Heart right ventricle (tissue), 16 donors: Measurements from ENCODE around the gene GLIPR1L1. TPM values are rescaled to one million over a fixed set of nuclear protein-coding genes. Genes with fewer than 3 reads are reported as not detected.
A peak's percentile ranks its signal among the peaks of the same experiment; 100 is the strongest.

Experiments
- ATAC-seq, 8 donors: fragments of 200-7000 bp; cut with Tn5 transposase; one replicate each; pipeline ENCODE4 v1.9.1; 2020; ENCODE audit warnings: mild to moderate bottlenecking in 8 of 8, moderate library complexity in 8 of 8, moderate number of reproducible peaks in 1 of 8
- DNase-seq, 2 donors: peaks; one replicate each; pipeline ENCODE4 v3.0.0-alpha.2; 2020
- H3K27ac ChIP-seq, 10 donors: fragments of 200-600 bp; sonication (generic) in 2 of 10; one replicate each; pipeline versions ENCODE4 v1.5.0 to v1.8.0; 2020 to 2022; ENCODE audit warnings: mild to moderate bottlenecking in 3 of 10
- H3K27me3 ChIP-seq, 7 donors: fragments of 200-600 bp; one replicate each; pipeline ENCODE4 v1.8.0; 2021 to 2022; ENCODE audit warnings: mild to moderate bottlenecking in 2 of 7
- H3K36me3 ChIP-seq, 9 donors: fragments of 200-600 bp; sonication (generic) in 1 of 9; one replicate each; pipeline versions ENCODE4 v1.5.0 to v1.8.0; 2020 to 2022; ENCODE audit warnings: mild to moderate bottlenecking in 2 of 9
- H3K4me1 ChIP-seq, 9 donors: fragments of 200-600 bp; sonication (generic) in 1 of 9; one replicate each; pipeline versions ENCODE4 v1.5.0 to v1.8.0; 2020 to 2022; ENCODE audit warnings: mild to moderate bottlenecking in 4 of 9
- H3K4me3 ChIP-seq, 10 donors: fragments of 200-600 bp; sonication (generic) in 2 of 10; one replicate each; pipeline versions ENCODE4 v1.5.0 to v1.8.0; 2020 to 2022; ENCODE audit warnings: mild to moderate bottlenecking in 7 of 10, moderate library complexity in 2 of 10
- H3K9me3 ChIP-seq, 11 donors: fragments of 200-600 bp in 10 of 11; sonication (generic) in 2 of 11; one replicate each; pipeline versions ENCODE4 v1.5.0 to v1.8.0; 2013 to 2022; ENCODE audit warnings: mild to moderate bottlenecking in 2 of 11, control low read depth in 1 of 11, moderate library complexity in 1 of 11
- WGBS, 2 donors: extraction: QIAGEN DNeasy Blood & Tissue Kit; methylation state at CpG; one replicate each; pipeline ENCODE4 v1.1.7; 2013; ENCODE audit warnings: inconsistent platforms in 1 of 2; 5-methylcytosine and 5-hydroxymethylcytosine counted together
- intact Hi-C, 10 donors: fragments of 100-400 bp; cut with DNase I; formaldehyde crosslinking; loops; one replicate each; pipeline versions ENCODE4 v1.11.1 to v1.14.2; 2022
- polyA plus RNA-seq, 2 donors: library from polyadenylated mRNA; stranded (reverse); fragments of 200-250 nt; gene quantifications; one replicate each; pipeline ENCODE4 v1.2.3, GENCODE V29; 2013
- total RNA-seq, 10 donors: library from RNA; stranded (reverse); fragmentation: NEBNext Ultra II Directional in 3 of 10; extraction: Animal tissue kit (Norgen Biotek cat#: 25700) in 3 of 10; gene quantifications; one replicate each; pipeline versions ENCODE4 v1.2.1 to v1.2.4, GENCODE V29; 2021 to 2023
- TF ChIP-seq, protein P1 (sequence below), 9 donors: fragments of 200-600 bp; sonication (generic) in 2 of 9; IDR thresholded peaks; one replicate each; pipeline versions ENCODE4 v1.5.0 to v1.8.0; 2021 to 2022; ENCODE audit warnings: antibody characterized with exemption in 9 of 9, mild to moderate bottlenecking in 5 of 9, moderate library complexity in 1 of 9
- donor health status: Arrhythmogenic right ventricular cardiomyopathy.
- donor health status: ischemic (EF 13 %, LVEDD 7.1; RV severe dilation, severe dysfunction).
- donor health status: healthy with polysubstance abuse.
- donor health status: DM: no; HTN: yes; CAD: no.
- donor health status: DM: no; HTN: no; CAD: no.
- donor health status: ischemic (EF 25% LVEDD 6.9; RV normal size, moderate dysfunction).
- donor health status: ischemic (EF 25% LVEDD 5.7; RV mildly dilated, moderate dysfunction).
- donor health status: healthy.
- donor health status: DM: yes; HTN: yes; CAD: no.
- donor health status: Ischemic cardiomyopathy.
- donor health status: ischemic (EF 35%, LVEDD 5.7; RV mildly dilated, moderate dysfunction).
- donor health status: nonischemic (EF 11% LVEDD 7.7; RV severe dilation, severe dysfunction).
- donor health status: DM: yes; HTN: yes; CAD: no.
- donor health status: PGD.
- donor health status: ischemic (EF 29% LVEDD 5.4; RV normal size, mild dysfunction).
- donor health status: nonischemic (EF 23%, LVEDD 6.1; RV moderate dilation, normal function).

GLIPR1L1 gene
- total and polyA plus RNA-seq, 12 donors: not detected

DNA sequence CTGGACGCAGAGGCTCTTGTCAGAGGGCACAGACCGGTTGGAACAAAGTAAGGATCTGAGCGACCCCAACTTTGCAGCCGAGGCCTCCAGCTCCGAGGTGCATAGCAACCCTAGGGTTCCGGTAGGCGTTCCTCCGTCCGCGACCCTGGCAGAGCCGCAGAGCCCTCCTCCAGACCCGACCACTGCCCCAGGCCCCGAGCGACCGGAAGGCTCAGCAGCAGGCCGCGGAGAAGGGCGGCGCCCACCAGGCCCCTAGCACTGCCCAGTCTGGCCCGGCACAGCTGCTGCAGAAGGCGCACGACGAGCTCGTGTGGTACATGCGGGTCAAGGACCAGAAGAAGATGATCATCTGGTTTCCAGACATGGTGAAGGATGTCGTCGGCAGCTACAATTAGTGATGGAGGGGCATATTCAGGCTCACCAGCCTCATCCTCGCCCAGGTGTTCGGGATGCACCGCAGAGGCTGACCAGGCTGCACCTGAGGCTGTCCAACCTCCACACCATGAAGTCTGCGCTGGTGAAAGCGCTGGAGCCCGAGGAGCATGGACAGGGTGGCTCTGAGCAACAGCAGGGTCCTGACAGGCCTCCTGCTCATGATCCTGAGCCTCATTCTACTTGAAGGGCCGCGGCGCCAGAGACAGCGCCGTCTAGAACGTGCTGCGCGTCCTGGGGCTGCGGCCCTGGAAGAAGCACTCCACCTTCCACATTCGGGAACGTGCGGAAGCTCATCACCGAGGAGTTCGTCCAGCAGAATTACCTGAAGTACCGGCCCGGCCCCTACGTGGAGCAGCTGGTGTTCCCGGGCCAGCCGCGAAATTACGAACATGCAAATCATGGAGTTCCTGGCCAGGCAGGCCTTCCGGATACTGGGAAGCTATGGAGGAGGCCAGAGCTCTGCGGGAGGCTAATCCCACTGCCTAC, 28.8 kb upstream of the GLIPR1L1 start:
- Histone ChIP-seq H3K9me3 (peaks cover 0 to 10% (median 0%) of the 10 kb centered on the region in 11 donors), H3K27me3 (no peaks in the 10 kb centered on the region), H3K4me1 (no peaks in the 10 kb centered on the region), H3K36me3 (peaks cover 0 to 29% (median 3%) of the 10 kb centered on the region in 9 donors), H3K4me3 (no peak overlapping the region), H3K27ac (no peak overlapping the region)
- TF ChIP-seq, protein P1, sequence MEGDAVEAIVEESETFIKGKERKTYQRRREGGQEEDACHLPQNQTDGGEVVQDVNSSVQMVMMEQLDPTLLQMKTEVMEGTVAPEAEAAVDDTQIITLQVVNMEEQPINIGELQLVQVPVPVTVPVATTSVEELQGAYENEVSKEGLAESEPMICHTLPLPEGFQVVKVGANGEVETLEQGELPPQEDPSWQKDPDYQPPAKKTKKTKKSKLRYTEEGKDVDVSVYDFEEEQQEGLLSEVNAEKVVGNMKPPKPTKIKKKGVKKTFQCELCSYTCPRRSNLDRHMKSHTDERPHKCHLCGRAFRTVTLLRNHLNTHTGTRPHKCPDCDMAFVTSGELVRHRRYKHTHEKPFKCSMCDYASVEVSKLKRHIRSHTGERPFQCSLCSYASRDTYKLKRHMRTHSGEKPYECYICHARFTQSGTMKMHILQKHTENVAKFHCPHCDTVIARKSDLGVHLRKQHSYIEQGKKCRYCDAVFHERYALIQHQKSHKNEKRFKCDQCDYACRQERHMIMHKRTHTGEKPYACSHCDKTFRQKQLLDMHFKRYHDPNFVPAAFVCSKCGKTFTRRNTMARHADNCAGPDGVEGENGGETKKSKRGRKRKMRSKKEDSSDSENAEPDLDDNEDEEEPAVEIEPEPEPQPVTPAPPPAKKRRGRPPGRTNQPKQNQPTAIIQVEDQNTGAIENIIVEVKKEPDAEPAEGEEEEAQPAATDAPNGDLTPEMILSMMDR (IDR thresholded peaks at IDR 0.05): no peak
- intact Hi-C loops: no loop called here
- WGBS, 2 donors: 95 to 96% methylated on average over 51 to 56 of the region's 56 CpGs
- ATAC-seq (no peak), DNase-seq (no peak)

DNA sequence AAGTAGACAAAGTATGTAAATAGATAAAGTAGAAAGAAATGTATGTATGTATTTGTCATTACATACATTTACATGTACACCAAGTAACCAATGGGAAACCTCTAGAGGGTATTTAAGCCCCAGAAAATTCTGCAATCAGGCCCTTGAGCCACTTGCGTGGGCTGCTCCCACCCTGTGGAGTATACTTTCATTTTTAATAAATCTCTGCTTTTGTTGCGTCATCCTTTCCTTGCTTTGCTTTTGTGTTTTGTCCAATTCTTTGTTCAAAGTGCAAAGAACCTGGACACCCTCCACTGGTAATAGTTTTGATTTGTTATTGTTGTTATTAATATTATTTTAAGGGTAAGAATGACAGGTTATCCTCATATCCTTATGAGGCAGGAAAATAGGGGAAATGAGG, 26.2 kb upstream of the GLIPR1L1 start:
- Histone ChIP-seq H3K9me3 (peaks cover 0 to 10% (median 0%) of the 10 kb centered on the region in 11 donors), H3K36me3 (peaks cover 0 to 32% (median 3%) of the 10 kb centered on the region in 9 donors), H3K27me3 (no peaks in the 10 kb centered on the region), H3K4me1 (no peaks in the 10 kb centered on the region), H3K27ac (no peak overlapping the region), H3K4me3 (no peak overlapping the region)
- peak in 1 of 8 donors; percentile 56 for ATAC-seq
- WGBS, 2 donors: 89 to 95% methylated on average over 2 of the region's 2 CpGs
- intact Hi-C loops: no loop called here
- DNase-seq: no peak
- TF ChIP-seq, protein P1 (IDR thresholded peaks at IDR 0.05): no peak

DNA sequence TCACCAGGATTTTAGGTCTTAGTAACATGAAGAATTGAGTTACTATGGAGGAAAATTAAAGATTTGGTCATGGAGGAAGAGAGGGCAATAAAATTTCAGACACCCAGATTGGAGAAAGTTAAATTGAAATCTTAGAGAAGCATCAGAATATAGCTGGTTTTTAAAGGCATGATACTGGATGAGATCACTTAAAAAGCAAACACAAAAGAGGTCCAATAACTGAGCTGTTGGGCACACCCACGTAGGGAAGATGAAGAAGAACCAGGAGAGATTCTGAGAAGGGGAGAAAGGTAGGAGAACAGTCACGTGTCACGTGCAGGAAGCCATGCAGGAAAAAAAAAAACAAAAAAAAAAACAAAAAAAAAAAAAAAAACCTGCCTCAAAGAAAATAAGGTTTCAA, 23.1 kb upstream of the GLIPR1L1 start:
- TF ChIP-seq, protein P1 (IDR thresholded peaks at IDR 0.05): no peak
- Histone ChIP-seq H3K4me3 (no peak overlapping the region), H3K4me1 (no peaks in the 10 kb centered on the region), H3K27me3 (no peaks in the 10 kb centered on the region), H3K27ac (no peak overlapping the region), H3K36me3 (peaks cover 0 to 12% (median 0%) of the 10 kb centered on the region in 9 donors), H3K9me3 (no peaks in the 10 kb centered on the region)
- DNase-seq: no peak
- intact Hi-C loops: no loop called here
- no peak for ATAC-seq
- WGBS, 2 donors: 76 to 85% methylated on average over 3 of the region's 3 CpGs

DNA sequence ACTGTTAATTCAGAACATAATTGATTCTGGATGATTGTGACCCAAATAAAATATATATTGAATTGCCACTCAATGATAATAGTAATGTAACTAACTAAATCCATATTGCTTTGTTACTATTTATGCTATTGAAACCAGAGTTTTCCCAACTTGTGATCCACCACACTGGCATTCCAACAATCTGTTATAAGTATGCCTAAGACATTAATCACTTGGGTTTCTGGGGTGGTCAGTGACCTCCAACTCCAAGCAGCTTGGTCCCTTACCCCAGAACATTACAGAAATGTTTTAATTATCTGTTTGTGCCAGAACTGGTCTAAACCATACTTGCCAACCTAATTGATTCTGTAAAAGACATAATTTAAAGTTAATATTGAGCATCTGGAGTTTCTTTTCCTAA, 19.0 kb upstream of the GLIPR1L1 start:
- H3K27ac ChIP-seq: no peak overlapping the region
- H3K4me1 ChIP-seq: no peaks in the 10 kb centered on the region
- TF ChIP-seq, protein P1 (IDR thresholded peaks at IDR 0.05): no peak
- H3K4me3 ChIP-seq: no peak overlapping the region
- ATAC-seq (no peak), DNase-seq (no peak)
- H3K36me3 ChIP-seq: peaks cover 0 to 12% (median 0%) of the 10 kb centered on the region in 9 donors
- intact Hi-C loops: no loop called here
- H3K9me3 ChIP-seq: no peaks in the 10 kb centered on the region
- H3K27me3 ChIP-seq: no peaks in the 10 kb centered on the region
